ENCODE data around the gene MMP15.

DNA sequence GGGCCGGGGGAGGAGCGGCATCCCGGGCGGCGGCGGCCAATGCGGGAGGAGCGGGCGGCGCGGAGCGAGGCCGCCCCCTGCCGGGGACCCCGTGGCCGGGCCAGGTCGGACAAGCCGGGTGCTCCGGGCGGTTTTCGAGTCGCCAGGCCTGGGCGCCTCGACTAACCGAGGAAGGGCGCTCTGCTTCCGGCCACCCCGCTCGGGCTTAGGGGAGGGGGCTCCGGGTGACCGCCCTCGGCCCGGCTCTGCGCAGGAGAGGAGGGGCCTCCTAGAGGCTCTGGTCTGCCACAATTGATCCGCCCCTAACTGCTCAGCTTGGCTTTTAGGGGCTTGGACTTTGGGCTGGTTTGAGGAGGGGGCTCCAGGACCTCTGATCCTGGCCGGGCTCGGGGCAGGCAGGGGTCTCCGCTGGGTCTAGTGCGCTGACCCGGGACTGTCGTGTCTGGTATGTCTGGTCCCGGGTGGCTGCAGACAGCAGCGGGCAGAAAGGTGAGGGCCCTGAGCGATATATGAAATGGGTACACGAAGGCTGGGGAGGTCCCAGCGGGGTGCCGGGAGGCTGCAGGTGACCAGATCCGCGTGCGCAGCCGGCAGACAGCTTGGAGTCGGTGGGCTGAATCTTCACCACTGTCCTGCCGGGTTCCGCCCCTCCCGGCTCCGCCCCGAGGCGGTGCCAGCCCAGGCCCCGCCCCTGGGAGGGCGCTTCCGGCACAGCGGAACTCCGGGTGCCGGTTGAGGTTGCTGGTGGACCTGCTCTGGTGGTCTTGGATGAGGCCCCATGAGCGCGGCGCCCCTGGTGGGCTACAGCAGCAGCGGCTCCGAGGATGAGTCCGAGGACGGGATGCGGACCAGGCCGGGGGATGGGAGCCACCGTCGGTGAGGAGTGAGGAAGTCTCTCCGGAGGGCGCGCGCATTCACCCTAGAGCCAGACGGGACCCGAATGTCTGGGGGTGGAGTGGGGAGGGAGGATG lies 24.6 kb upstream of the MMP15 start, which contains the start of gene USB1:
- TF ChIP-seq EZH2 (IDR thresholded peaks at IDR 0.05) (no peak), CTCF (IDR thresholded peaks at IDR 0.05) (peak; percentile 65), EZH2phosphoT487 (IDR thresholded peaks at IDR 0.05) (no peak)

Data from neural progenitor cell (in vitro differentiated cells).